Left ventricle myocardium inferior (tissue), 1 donor: ENCODE data around the gene GAS7. TPM values are rescaled to one million over a fixed set of nuclear protein-coding genes. Genes with fewer than 3 reads are reported as not detected.

ENCODE experiments used
- DNase-seq: peaks from one replicate; pipeline ENCODE4 v3.0.0-alpha.2; 2020
- H3K27ac ChIP-seq: fragments of 200-600 bp; replicated peaks from 2 replicates; pipeline ENCODE4 v1.8.0; 2021
- H3K27me3 ChIP-seq: fragments of 200-600 bp; 2 replicates; pipeline ENCODE4 v1.8.0; 2021; ENCODE audit warnings: low read depth
- H3K36me3 ChIP-seq: fragments of 200-600 bp; 2 replicates; pipeline ENCODE4 v1.8.0; 2021
- H3K4me1 ChIP-seq: fragments of 200-600 bp; 2 replicates; pipeline ENCODE4 v1.8.0; 2021
- H3K4me3 ChIP-seq: fragments of 200-600 bp; 2 replicates; pipeline ENCODE4 v1.8.0; 2021; ENCODE audit warnings: mild to moderate bottlenecking, moderate library complexity
- H3K9me3 ChIP-seq: fragments of 200-600 bp; replicated peaks from 2 replicates; pipeline ENCODE4 v1.8.0; 2021
- intact Hi-C: fragments of 100-400 bp; cut with micrococcal nuclease; formaldehyde crosslinking; loops from one replicate; pipeline ENCODE4 v1.11.0; 2022
- total RNA-seq: library from RNA; stranded (reverse); fragmentation: NEBNext Ultra II Directional; extraction: Animal tissue kit (Norgen Biotek cat#: 25700); gene quantifications from one replicate; pipeline ENCODE4 v1.2.1, GENCODE V29; 2021
- TF ChIP-seq, protein P1 (sequence below): fragments of 200-600 bp; IDR thresholded peaks from 2 replicates; pipeline ENCODE4 v1.8.0; 2021; ENCODE audit warnings: antibody characterized with exemption, mild to moderate bottlenecking, borderline replicate concordance
- donor health status: DM: no; HTN: yes; CAD: no; lungs with severe emphysema.

The GAS7 gene
- total RNA-seq, 1 donor from 2014 or later = 87.6 TPM

DNA sequence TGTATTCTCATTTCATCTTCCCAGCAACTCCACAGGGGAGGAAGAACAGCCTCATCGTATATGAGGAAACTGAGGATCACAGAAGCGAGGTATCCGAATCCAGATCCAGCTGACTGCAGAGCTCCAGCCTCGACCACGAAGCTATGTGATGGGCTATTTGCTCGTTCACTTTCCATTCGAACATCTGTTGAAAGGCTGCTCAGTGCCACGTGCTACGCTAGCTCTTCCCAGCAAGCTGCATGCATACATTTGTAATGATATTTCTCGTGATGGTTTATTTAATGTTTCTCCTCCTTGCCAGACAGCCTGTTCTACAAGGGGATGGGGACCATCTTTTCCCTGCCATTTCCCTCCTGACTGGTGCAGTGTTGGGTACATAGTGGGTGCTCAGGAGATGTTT, 244.9 kb downstream of the GAS7 start:
- Histone ChIP-seq H3K27ac (no peak overlapping the region), H3K4me1 (peaks cover 6% of the 10 kb centered on the region), H3K9me3 (no peaks in the 10 kb centered on the region), H3K27me3 (peaks cover 5% of the 10 kb centered on the region), H3K36me3 (peaks cover 10% of the 10 kb centered on the region), H3K4me3 (no peak overlapping the region)
- TF ChIP-seq, protein P1, sequence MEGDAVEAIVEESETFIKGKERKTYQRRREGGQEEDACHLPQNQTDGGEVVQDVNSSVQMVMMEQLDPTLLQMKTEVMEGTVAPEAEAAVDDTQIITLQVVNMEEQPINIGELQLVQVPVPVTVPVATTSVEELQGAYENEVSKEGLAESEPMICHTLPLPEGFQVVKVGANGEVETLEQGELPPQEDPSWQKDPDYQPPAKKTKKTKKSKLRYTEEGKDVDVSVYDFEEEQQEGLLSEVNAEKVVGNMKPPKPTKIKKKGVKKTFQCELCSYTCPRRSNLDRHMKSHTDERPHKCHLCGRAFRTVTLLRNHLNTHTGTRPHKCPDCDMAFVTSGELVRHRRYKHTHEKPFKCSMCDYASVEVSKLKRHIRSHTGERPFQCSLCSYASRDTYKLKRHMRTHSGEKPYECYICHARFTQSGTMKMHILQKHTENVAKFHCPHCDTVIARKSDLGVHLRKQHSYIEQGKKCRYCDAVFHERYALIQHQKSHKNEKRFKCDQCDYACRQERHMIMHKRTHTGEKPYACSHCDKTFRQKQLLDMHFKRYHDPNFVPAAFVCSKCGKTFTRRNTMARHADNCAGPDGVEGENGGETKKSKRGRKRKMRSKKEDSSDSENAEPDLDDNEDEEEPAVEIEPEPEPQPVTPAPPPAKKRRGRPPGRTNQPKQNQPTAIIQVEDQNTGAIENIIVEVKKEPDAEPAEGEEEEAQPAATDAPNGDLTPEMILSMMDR = no peak
- no peak for DNase-seq
- intact Hi-C loops = no loop called here

DNA sequence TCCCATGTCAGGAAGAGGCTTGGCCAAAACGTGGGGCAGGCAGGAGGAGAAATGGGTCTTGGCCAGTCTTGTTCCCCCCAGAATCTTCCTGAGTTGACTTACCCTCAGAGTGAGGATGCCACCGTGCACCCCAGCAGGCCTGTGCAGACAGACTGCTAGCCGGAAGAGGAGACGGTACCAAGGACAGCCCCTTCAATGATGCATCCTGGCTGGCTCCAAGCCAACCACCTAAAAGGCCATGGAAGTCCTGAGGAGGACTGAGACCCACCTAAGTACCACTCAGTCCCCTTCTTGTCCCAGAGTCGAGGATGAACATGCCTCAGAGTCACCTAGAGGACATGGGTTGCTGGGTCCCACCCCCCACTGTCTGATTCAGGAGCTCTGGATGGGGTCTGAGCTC, 246.6 kb downstream of the GAS7 start:
- no peak for DNase-seq
- peaks cover 3% of the 10 kb centered on the region for H3K36me3 ChIP-seq
- TF ChIP-seq, protein P1 = no peak
- H3K4me3 ChIP-seq = no peak overlapping the region
- no peaks in the 10 kb centered on the region for H3K27me3 ChIP-seq
- H3K4me1 ChIP-seq = peaks cover 6% of the 10 kb centered on the region
- intact Hi-C loops = no loop called here
- no peak overlapping the region for H3K27ac ChIP-seq
- H3K9me3 ChIP-seq = no peaks in the 10 kb centered on the region

DNA sequence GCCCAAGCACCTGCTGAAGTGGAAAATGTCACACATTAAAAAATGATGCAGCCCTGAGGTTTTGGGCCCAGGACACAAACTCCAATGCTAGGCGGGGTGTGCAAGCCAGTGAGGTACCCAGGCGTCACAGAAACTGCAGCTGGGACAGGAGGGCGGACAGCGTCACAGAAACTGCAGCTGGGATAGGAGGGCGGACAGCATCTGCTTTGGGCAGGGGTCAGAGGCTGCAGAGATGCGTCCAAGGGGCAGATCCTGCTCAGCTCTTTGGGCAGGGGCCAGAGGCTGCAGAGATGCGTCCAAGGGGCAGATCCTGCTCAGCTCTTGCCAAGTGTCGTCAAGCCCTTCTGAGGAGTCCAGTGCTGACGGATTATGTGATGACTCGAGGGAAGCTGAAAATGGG, 249.5 kb downstream of the GAS7 start:
- no peak for DNase-seq

DNA sequence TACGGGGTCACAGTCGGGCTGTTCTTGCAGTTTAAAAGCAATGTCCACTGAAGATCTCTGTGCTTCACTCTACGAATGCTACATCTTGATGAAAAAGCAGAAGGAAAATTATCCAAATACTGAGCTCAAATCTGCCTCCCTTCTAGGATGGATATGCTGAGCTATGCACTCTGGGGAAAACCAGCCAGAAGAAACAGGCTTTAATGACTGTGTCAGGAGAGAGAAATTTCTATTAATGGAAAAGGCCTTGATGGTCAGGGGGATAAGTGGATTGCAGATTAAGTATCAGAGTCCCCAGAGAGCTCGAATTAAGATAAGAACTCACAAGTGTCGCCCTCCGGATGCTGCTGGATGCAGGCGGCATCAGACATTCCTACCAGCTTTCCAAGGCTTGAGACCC, 253.7 kb downstream of the GAS7 start:
- Histone ChIP-seq H3K9me3 (no peaks in the 10 kb centered on the region), H3K27me3 (no peaks in the 10 kb centered on the region), H3K4me3 (no peak overlapping the region), H3K36me3 (peaks cover 57% of the 10 kb centered on the region), H3K27ac (no peak overlapping the region), H3K4me1 (no peaks in the 10 kb centered on the region)
- intact Hi-C loops = no loop called here
- TF ChIP-seq, protein P1 = no peak
- DNase-seq = no peak

More for the DNA sequence above, 249.5 kb downstream of the GAS7 start:
- Histone ChIP-seq H3K27me3 (no peaks in the 10 kb centered on the region), H3K27ac (no peak overlapping the region), H3K4me3 (no peak overlapping the region), H3K9me3 (no peaks in the 10 kb centered on the region), H3K36me3 (peaks cover 20% of the 10 kb centered on the region), H3K4me1 (peaks cover 6% of the 10 kb centered on the region)
- TF ChIP-seq, protein P1 = no peak
- intact Hi-C loops = no loop called here

DNA sequence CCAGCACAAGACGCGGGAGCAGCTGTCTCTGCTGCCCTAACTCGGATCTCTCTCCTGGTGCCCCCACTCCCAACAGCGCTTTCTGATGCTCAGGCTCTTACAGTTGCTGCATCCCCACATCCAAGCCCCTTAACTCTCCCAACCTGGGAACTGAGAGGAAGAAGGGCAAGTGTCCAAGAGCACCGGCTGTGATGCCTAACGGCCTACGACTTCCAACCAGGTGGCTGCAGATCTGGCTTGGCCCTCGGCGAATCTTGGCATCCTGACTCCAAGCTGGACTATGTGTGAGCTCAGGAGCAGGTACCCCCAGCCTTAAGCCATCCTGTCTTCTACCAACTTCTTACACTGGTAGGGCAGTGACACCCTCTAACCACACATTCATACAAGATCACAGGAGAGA, 255.1 kb downstream of the GAS7 start:
- intact Hi-C loops = no loop called here
- no peak for DNase-seq
- Histone ChIP-seq H3K36me3 (peaks cover 71% of the 10 kb centered on the region), H3K4me1 (no peaks in the 10 kb centered on the region), H3K9me3 (peaks cover 8% of the 10 kb centered on the region), H3K27ac (no peak overlapping the region), H3K27me3 (no peaks in the 10 kb centered on the region), H3K4me3 (no peak overlapping the region)
- TF ChIP-seq, protein P1 = no peak

DNA sequence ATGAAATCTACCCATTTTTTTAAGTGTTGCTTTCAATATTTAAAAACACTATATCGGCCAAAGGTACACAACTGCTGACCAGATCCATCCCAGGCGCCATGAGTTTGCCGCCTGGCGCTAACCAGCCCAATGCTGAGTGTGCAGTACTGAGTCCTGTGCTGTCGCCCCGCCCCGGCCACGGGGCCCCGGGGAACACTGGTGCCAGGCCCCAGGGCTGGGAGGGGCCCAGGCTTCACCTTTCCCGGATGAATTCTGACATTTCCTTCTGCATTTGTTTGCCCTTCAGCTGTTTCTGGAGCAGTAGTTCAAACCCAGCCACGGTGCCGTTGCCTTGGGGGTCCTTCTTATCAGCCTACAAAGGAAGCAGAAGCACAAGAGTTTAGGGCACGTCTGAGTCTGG, 255.5 kb downstream of the GAS7 start:
- intact Hi-C loops = no loop called here
- peaks cover 3% of the 10 kb centered on the region for H3K4me1 ChIP-seq
- H3K27ac ChIP-seq = no peak overlapping the region
- DNase-seq = no peak
- H3K27me3 ChIP-seq = no peaks in the 10 kb centered on the region
- no peak overlapping the region for H3K4me3 ChIP-seq
- peaks cover 13% of the 10 kb centered on the region for H3K9me3 ChIP-seq
- TF ChIP-seq, protein P1 = no peak
- peaks cover 72% of the 10 kb centered on the region for H3K36me3 ChIP-seq
